Transverse colon (tissue), 4 donors: ENCODE data around the gene TOP2A. TPM values are rescaled to one million over a fixed set of nuclear protein-coding genes. Genes with fewer than 3 reads are reported as not detected.

Experiments used
- DNase-seq: peaks from one replicate; pipeline ENCODE4 v3.0.0-alpha.2; 2019
- H3K27ac ChIP-seq, 4 donors: fragments of 200-600 bp; sonication (generic); 2 replicates each; pipeline ENCODE4 v1.5.1; 2016 to 2018; ENCODE audit warnings: inconsistent platforms in 4 of 4
- H3K27me3 ChIP-seq: fragments of 200-600 bp; sonication (generic); 2 replicates; pipeline ENCODE4 v1.5.1; 2017; ENCODE audit warnings: inconsistent platforms
- H3K36me3 ChIP-seq, 4 donors: fragments of 200-600 bp; sonication (generic); 2 replicates each; pipeline ENCODE4 v1.5.1; 2017 to 2019; ENCODE audit warnings: inconsistent platforms in 4 of 4
- H3K4me1 ChIP-seq, 4 donors: fragments of 200-600 bp; sonication (generic); 2 replicates each; pipeline ENCODE4 v1.5.1; 2017 to 2020; ENCODE audit warnings: inconsistent platforms in 4 of 4
- H3K4me3 ChIP-seq, 4 donors: fragments of 200-600 bp; sonication (generic); 1 replicate in 1 of 4; 2 replicates in 3 of 4; pipeline versions ENCODE4 v1.5.1 to v1.6.1; 2017 to 2019; ENCODE audit warnings: inconsistent platforms in 4 of 4
- H3K9me3 ChIP-seq, 2 donors: fragments of 200-600 bp; sonication (generic); 2 replicates each; pipeline ENCODE4 v1.5.1; 2017 to 2019; ENCODE audit warnings: inconsistent platforms in 2 of 2
- EP300 ChIP-seq: sonication (generic); formaldehyde crosslinking; IDR thresholded peaks from one replicate; pipeline ENCODE4 v1.6.1; 2017; ENCODE audit warnings: antibody characterized with exemption, low read depth
- POLR2A ChIP-seq: fragments of 450-650 bp; IDR thresholded peaks from one replicate; pipeline ENCODE4 v1.6.1; 2016; ENCODE audit warnings: antibody characterized with exemption, mild to moderate bottlenecking, moderate library complexity
- POLR2AphosphoS5 ChIP-seq, 3 donors: sonication (generic); formaldehyde crosslinking; IDR thresholded peaks; one replicate each; pipeline ENCODE4 v1.6.1; 2016; ENCODE audit warnings: antibody characterized with exemption in 3 of 3
- WGBS, 2 donors: methylation state at CpG; one replicate each; pipeline ENCODE4 v1.1.5; 2018; ENCODE audit warnings: low coverage in 1 of 2; 5-methylcytosine and 5-hydroxymethylcytosine counted together
- in situ Hi-C, 4 donors: fragments of 200-750 bp; cut with MboI; loops; one replicate each; pipeline versions ENCODE4 v1.15.0 to v1.15.1; 2017; ENCODE audit warnings: low sequenced_read_pairs in 3 of 4, low pct_ligation_motif_present in 1 of 4, low pct_unique_long_range_greater_than_20kb in 1 of 4
- intact Hi-C: fragments of 100-400 bp; cut with DNase I; formaldehyde crosslinking; loops from one replicate; pipeline ENCODE4 v1.15.1; 2023; ENCODE audit warnings: low total_unique reads
- small RNA-seq, 4 donors: library from RNA; depleted of rRNA; stranded (forward); fragments of <200 nt; gene quantifications; one replicate each; pipeline ENCODE3, GENCODE V24; 2016
- total RNA-seq, 4 donors: library from RNA; depleted of rRNA; stranded (reverse); fragments of >200 nt; gene quantifications; one replicate each; pipeline ENCODE4 v1.1.0, GENCODE V29; 2016
- TF ChIP-seq, protein P1 (sequence below), 5 experiments: fragments of 200-600 bp in 3 of 5; fragments of 450-650 bp in 2 of 5; sonication (generic) in 3 of 5; IDR thresholded peaks; 1 replicate in 2 of 5; 2 replicates in 3 of 5; pipeline ENCODE4 v1.5.1; 2016 to 2017; ENCODE audit warnings: antibody characterized with exemption in 5 of 5, inconsistent platforms in 3 of 5, mild to moderate bottlenecking in 2 of 5, moderate library complexity in 1 of 5

TOP2A gene
- total RNA-seq, 4 donors from 2014 or later = 0.37 to 25.5 (median 7.5) TPM

- peak; percentile 9 for DNase-seq
- intact Hi-C loops = no loop called here
- no peaks in the 10 kb centered on the region for H3K27me3 ChIP-seq
- peak overlapping the region; percentile 11 to 95 (median 55) for H3K27ac ChIP-seq
- WGBS, 2 donors = 75 to 78% methylated on average over 8 to 13 of the region's 13 CpGs
- in situ Hi-C loops = no loop called here
- no peak for TF ChIP-seq POLR2AphosphoS5 (IDR thresholded peaks at IDR 0.05)
- no peak for TF ChIP-seq POLR2A
- TF ChIP-seq EP300 = no peak
- TF ChIP-seq, protein P1, sequence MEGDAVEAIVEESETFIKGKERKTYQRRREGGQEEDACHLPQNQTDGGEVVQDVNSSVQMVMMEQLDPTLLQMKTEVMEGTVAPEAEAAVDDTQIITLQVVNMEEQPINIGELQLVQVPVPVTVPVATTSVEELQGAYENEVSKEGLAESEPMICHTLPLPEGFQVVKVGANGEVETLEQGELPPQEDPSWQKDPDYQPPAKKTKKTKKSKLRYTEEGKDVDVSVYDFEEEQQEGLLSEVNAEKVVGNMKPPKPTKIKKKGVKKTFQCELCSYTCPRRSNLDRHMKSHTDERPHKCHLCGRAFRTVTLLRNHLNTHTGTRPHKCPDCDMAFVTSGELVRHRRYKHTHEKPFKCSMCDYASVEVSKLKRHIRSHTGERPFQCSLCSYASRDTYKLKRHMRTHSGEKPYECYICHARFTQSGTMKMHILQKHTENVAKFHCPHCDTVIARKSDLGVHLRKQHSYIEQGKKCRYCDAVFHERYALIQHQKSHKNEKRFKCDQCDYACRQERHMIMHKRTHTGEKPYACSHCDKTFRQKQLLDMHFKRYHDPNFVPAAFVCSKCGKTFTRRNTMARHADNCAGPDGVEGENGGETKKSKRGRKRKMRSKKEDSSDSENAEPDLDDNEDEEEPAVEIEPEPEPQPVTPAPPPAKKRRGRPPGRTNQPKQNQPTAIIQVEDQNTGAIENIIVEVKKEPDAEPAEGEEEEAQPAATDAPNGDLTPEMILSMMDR (IDR thresholded peaks at IDR 0.05) = no peak
- H3K9me3 ChIP-seq = no peaks in the 10 kb centered on the region
- H3K36me3 ChIP-seq = no peaks in the 10 kb centered on the region
- peaks cover 21 to 63% (median 38%) of the 10 kb centered on the region in 4 donors for H3K4me1 ChIP-seq
- H3K4me3 ChIP-seq = no peak overlapping the region
Measured at GRCh38 chr17:40338941-40339649, 78.6 kb downstream of the TOP2A start.

Small RNA genes within 50 kb of the gene (small RNA-seq; reads per million reads assigned to genes)
- gene RF00019 = 0 reads per million in 4 donors
- 0 reads per million in 4 donors for gene RNA5SP441

Other genes with a start within 250 kb of the TOP2A start
- gene RAPGEFL1, start 240.4 kb downstream of the TOP2A start, total RNA-seq = 100 to 1,000 TPM; 220 to 411 (median 308) TPM
- gene WIPF2, start 198.6 kb downstream of the TOP2A start, total RNA-seq = 10 to 100 TPM; 20.5 to 29.5 (median 25.3) TPM
- 1 to 10 TPM in 3 of 4 donors, not detected in 1; 1.6 to 3.2 (median 2.4) TPM for gene CDC6, start 130.0 kb downstream of the TOP2A start, total RNA-seq
- 100 to 1,000 TPM in 1 of 4 donors, 10 to 100 TPM in 3; 23.5 to 110 (median 49.1) TPM for gene RARA, start 108.7 kb downstream of the TOP2A start, total RNA-seq
- not detected for gene GJD3, start 53.2 kb downstream of the TOP2A start, total RNA-seq
- 100 to 1,000 TPM in 3 of 4 donors, 10 to 100 TPM in 1; 98.4 to 302 (median 166) TPM for gene IGFBP4, start 25.6 kb upstream of the TOP2A start, total RNA-seq
- gene TNS4, start 83.7 kb upstream of the TOP2A start, total RNA-seq = 1 to 10 TPM in 3 of 4 donors, not detected in 1; 1.2 to 4.2 (median 2.5) TPM
- gene CCR7, start 147.6 kb upstream of the TOP2A start, total RNA-seq = 1 to 10 TPM in 2 of 4 donors, under 1 TPM in 1, not detected in 1; 0.14 to 5.4 (median 4.9) TPM
- 10 to 100 TPM; 43.0 to 87.2 (median 61.6) TPM for gene SMARCE1, start 229.9 kb upstream of the TOP2A start, total RNA-seq
- under 1 TPM in 2 of 4 donors, not detected in 2; 0.27 to 0.48 TPM for gene KRT222, start 247.3 kb upstream of the TOP2A start, total RNA-seq